Rectal smooth muscle tissue (tissue), 1 donor: Measurements from ENCODE around the gene CREBBP.

Experiments
- H3K27ac ChIP-seq: one replicate; pipeline ENCODE4 v1.7.0; 2013; ENCODE audit warnings: low read depth, low read length, inconsistent platforms
- H3K27me3 ChIP-seq: one replicate; pipeline ENCODE4 v1.7.0; 2013; ENCODE audit warnings: low read length; ENCODE audit not compliant: control insufficient read depth, insufficient read depth
- H3K36me3 ChIP-seq: one replicate; pipeline ENCODE4 v1.7.0; 2013; ENCODE audit warnings: low read length; ENCODE audit not compliant: control insufficient read depth, insufficient read depth
- H3K4me1 ChIP-seq: one replicate; pipeline ENCODE4 v1.7.0; 2013; ENCODE audit warnings: low read length; ENCODE audit not compliant: control insufficient read depth, insufficient read depth
- H3K4me3 ChIP-seq: one replicate; pipeline ENCODE4 v1.7.0; 2013; ENCODE audit warnings: low read length
- H3K9ac ChIP-seq: one replicate; pipeline ENCODE4 v1.7.0; 2013; ENCODE audit warnings: low read length

CREBBP gene

DNA sequence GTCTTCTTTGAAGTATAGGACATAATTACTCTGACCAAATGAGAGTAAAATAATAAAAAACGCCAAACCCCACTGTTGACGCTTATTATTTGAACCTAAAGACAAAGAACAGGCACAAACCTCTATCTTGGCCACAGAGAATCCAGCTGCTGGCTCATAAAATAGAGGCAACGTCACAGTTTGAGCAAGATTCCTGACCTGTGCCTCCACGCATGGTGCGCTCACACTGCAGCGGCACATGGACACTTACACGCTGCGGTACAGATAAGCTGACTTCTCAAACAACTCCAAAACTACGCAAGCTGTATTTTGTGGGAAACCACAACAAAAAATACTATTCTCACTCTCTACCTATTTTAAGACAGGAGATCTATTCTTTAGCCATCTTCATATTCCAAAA, 124.4 kb downstream of the CREBBP start:
- H3K36me3 ChIP-seq, result peaks cover 43% of the 10 kb centered on the region
- H3K4me3 ChIP-seq, result no peak overlapping the region
- no peaks in the 10 kb centered on the region for H3K27me3 ChIP-seq
- H3K9ac ChIP-seq, result no peak overlapping the region
- peaks cover 8% of the 10 kb centered on the region for H3K4me1 ChIP-seq
- H3K27ac ChIP-seq, result no peak overlapping the region

DNA sequence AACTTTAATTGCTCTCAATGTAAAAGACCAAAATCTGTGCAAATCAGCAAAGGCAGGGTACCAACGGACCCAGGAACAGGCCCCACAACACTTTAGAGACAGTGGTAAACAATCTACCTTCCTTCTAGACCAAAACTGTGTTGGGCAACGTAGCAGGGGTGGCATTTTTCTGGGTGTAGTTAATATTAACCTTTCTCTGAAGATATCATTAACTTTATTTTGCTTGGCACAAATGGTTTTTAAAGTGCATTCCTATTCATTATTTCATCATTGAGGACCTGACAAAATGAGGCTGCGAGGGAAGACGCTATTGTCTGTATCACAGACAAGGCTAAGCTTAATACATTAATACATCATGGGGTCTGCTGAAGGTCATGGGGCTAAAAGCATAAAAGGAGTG, 125.3 kb downstream of the CREBBP start:
- Histone ChIP-seq H3K27ac (no peak overlapping the region), H3K9ac (no peak overlapping the region), H3K27me3 (no peaks in the 10 kb centered on the region), H3K4me3 (no peak overlapping the region), H3K36me3 (peaks cover 48% of the 10 kb centered on the region), H3K4me1 (peaks cover 8% of the 10 kb centered on the region)

DNA sequence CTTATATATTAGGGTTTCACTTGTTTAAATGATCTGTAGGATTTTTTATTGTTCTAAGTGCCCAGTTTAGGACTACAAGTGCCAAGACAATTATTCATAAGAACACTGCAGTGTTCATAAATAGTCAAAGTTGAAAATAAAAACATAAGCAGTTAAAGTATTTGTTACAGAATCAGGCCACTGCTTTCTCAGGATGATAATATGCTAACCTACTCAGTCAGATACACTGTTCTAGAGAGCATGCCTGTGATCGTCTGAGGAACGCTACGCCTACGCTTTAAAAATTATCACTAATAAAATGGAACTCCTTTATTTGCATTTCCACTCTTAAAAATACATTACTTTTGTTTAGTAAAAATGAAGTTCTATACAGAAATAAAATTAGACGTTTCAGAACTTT, 125.7 kb downstream of the CREBBP start:
- Histone ChIP-seq H3K9ac (no peak overlapping the region), H3K4me3 (no peak overlapping the region), H3K4me1 (peaks cover 8% of the 10 kb centered on the region), H3K27ac (no peak overlapping the region), H3K27me3 (no peaks in the 10 kb centered on the region), H3K36me3 (peaks cover 49% of the 10 kb centered on the region)

DNA sequence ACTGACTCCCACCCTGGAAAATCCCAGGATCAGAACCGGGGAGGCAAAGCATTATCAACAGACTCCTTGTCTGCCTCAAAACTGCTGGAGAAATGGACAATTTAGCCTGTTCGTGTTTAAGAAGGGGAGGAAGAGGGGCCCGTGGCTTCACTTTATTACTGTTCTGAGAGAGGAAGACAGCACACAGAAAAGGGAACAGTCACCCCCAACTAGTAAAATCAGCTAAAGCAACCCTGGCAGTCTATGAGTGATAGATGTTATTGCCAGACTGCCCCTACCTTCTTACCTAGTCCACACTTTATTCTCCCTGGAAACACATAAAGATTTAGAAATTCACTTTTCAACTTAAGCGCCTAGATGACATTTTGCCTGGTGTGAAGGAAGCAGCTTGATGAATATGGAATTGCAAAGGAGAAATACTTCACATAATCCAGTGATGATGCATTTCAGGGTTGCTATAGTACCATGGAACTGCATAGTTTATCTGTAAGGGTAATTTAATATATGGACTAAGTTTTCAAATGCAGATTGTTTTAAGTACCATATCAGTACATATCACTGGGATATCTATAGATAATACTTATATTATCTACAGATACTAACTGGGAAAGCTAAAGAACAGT, 126.3 kb downstream of the CREBBP start:
- Histone ChIP-seq H3K9ac (no peak overlapping the region), H3K36me3 (peaks cover 46% of the 10 kb centered on the region), H3K27ac (no peak overlapping the region), H3K4me3 (no peak overlapping the region), H3K27me3 (no peaks in the 10 kb centered on the region), H3K4me1 (peaks cover 8% of the 10 kb centered on the region)

DNA sequence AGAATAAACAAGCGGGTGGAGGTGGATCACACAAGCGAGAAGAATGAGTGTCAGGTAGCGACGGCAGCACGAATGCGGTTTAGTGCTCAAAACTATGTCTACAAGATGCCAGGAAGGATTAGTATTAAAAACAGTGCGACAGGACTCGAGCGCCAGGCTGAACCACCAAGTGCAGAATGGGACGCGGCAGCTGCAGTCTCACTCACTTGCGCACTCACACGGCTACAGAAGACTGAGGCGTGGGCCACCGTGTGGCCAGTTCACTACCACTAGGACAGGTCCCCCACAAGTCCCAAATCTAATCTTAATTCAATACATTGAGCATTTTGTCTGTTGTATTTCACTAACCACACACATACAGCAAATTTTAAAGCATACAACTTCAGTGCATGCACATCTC, 127.5 kb downstream of the CREBBP start:
- Histone ChIP-seq H3K27me3 (no peaks in the 10 kb centered on the region), H3K36me3 (peaks cover 46% of the 10 kb centered on the region), H3K9ac (no peak overlapping the region), H3K4me1 (peaks cover 8% of the 10 kb centered on the region), H3K27ac (no peak overlapping the region), H3K4me3 (no peak overlapping the region)

DNA sequence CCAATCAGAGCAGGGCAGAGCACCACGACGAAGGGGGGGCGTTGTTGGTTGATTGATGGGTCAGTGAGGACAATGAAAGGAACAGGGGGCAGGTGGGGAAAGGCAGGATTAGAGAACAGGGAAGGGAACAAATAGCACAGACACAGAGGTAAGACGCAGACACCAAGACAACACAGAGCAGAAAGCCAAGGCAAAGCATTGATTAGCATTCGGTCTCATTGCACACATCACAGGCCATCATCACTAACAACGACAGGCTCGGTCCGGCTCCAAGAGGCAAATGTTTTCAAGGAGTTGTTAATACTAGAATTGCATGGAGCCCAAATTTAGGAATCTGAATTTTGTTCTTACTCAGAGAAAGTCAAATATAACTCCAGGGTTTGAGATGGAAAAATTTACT, 128.6 kb downstream of the CREBBP start:
- no peak overlapping the region for H3K27ac ChIP-seq
- H3K36me3 ChIP-seq, result peaks cover 41% of the 10 kb centered on the region
- H3K9ac ChIP-seq, result no peak overlapping the region
- H3K4me3 ChIP-seq, result no peak overlapping the region
- peaks cover 8% of the 10 kb centered on the region for H3K4me1 ChIP-seq
- no peaks in the 10 kb centered on the region for H3K27me3 ChIP-seq

DNA sequence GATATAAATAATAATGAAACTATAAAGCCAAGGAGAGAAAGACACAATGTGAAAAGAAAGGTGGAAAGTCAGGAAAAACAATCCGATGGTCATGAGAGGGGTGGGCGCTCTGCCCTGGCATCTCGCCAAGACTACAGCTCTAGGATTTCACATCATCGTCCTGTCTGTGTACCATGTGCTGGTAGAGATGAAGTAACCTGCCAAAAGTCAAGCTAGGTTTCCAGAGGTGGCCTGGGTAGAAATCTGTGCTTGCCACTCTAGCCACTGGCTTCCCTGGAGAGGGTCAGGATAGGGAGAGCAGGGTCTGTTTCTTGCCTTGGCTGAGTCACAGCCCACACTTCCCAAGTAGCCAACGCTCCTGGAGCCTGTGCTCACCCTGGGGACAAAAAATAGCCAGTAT, 132.2 kb downstream of the CREBBP start:
- Histone ChIP-seq H3K9ac (no peak overlapping the region), H3K36me3 (peaks cover 46% of the 10 kb centered on the region), H3K27ac (no peak overlapping the region), H3K4me1 (peaks cover 3% of the 10 kb centered on the region), H3K27me3 (no peaks in the 10 kb centered on the region), H3K4me3 (no peak overlapping the region)

DNA sequence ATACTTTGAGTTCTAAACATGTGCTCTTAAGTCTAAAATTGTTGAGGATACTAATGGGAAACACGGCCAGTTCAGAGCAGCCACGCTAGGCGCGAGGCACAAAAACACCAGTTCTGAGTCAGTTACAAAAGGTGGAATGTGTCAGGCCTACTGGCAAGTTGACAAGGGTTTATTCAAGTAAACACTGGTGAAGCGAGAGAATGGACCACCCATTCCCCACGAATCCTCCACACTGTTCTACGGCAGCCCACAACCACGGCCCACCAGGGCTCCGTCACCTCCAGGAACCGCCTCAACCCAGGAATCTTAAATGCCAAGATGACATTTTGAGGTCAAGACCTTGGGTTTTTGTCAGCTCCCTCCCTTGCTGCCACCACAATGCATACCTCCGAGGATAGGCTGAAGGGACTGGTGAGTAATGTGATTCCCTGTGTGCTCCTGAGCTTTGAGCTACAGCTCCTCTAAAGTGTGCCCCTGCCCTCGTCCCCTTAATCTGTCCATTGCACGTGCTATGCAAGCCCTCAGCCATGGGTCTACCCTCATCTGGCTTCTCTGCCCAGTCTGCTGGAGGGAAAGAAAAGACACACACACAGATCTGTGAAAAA, 134.7 kb downstream of the CREBBP start:
- Histone ChIP-seq H3K27ac (no peak overlapping the region), H3K36me3 (peaks cover 54% of the 10 kb centered on the region), H3K4me1 (peaks cover 3% of the 10 kb centered on the region), H3K9ac (no peak overlapping the region), H3K27me3 (no peaks in the 10 kb centered on the region), H3K4me3 (no peak overlapping the region)

DNA sequence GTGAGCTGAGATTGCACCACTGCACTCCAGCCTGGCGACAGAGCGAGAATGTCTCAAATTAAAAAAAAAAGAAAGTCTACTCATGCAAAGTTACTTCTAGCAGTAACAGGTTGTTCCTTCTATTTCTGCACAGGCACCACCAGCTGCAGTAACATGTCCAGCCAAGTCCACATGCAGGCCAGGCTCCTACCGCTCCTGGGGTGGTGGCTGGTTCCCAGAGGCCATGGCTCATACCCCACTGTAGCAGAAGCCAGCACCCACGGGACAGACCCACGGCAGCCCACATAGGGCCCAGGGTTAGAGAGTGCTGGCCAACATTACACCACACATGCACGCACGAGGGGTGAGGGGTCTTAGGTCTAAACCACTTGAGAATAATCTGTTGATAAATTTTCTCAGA, 136.5 kb downstream of the CREBBP start:
- Histone ChIP-seq H3K36me3 (peaks cover 58% of the 10 kb centered on the region), H3K4me3 (no peak overlapping the region), H3K27me3 (no peaks in the 10 kb centered on the region), H3K27ac (no peak overlapping the region), H3K9ac (no peak overlapping the region), H3K4me1 (peaks cover 3% of the 10 kb centered on the region)

DNA sequence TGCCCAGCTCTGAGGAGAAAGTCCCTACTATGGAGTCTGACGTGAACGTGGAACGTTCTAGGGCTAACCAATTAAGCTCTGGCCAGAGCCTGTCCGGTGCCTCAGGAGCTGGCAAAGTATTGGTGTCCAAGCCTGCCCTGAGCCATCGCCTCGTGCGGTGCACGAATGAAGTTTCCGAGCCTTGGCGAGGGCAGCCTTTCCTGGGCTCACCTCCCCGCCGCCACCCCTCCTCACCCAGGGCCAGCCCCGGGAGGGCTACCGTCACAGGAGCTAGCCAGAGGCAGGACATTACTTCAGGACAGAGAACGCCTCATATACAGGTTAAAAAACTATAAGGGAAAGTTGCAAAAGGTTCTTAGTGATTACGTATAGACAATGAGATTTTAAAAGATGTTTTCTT, 139.6 kb downstream of the CREBBP start:
- Histone ChIP-seq H3K36me3 (peaks cover 56% of the 10 kb centered on the region), H3K4me3 (no peak overlapping the region)

DNA sequence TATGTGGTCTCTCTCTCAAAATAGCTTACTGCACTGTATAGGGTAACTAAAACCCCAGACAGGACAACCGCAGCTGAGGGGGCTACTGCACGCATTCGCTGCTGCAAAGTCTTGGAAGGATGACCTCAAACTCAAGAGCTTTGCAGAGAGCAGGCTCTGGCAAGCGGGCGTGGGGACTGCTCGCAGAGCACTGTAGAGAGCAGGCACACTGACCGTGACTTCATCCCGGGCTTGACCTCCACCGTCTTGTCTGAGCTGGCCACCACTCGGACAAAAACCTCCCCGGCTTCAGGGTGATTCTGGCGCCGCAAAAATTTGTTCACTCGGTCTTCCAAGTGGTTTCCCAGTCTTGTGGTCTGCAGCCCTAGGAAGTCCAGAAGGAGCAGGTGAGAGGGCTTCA, 140.3 kb downstream of the CREBBP start:
- no peak overlapping the region for H3K9ac ChIP-seq
- no peak overlapping the region for H3K27ac ChIP-seq
- H3K27me3 ChIP-seq, result no peaks in the 10 kb centered on the region
- H3K36me3 ChIP-seq, result peaks cover 60% of the 10 kb centered on the region
- no peaks in the 10 kb centered on the region for H3K4me1 ChIP-seq
- H3K4me3 ChIP-seq, result no peak overlapping the region

More for the DNA sequence above, 139.6 kb downstream of the CREBBP start:
- Histone ChIP-seq H3K9ac (no peak overlapping the region), H3K27ac (no peak overlapping the region), H3K27me3 (no peaks in the 10 kb centered on the region), H3K4me1 (peaks cover 3% of the 10 kb centered on the region)

DNA sequence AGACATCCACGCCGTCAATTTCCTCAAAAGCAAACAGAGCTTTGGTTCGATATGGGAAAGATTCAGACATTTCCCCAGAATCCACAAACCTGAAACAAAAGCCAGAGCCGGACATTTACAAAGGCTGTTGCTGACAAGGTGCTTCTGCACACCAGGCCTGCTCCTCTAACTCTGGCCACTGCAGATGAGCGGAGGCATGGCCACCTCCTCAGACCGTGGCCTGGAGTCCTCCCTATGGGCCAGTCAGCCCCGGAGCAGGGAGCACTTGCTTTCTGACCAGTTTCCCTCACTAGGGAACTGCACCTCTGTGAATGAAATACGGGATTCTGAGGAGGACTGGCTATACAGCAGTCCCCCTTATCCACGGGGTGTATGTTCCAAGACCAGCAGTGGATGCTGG, 140.9 kb downstream of the CREBBP start:
- peaks cover 60% of the 10 kb centered on the region for H3K36me3 ChIP-seq
- no peak overlapping the region for H3K27ac ChIP-seq
- H3K9ac ChIP-seq, result no peak overlapping the region
- H3K4me3 ChIP-seq, result no peak overlapping the region
- no peaks in the 10 kb centered on the region for H3K27me3 ChIP-seq
- H3K4me1 ChIP-seq, result no peaks in the 10 kb centered on the region

DNA sequence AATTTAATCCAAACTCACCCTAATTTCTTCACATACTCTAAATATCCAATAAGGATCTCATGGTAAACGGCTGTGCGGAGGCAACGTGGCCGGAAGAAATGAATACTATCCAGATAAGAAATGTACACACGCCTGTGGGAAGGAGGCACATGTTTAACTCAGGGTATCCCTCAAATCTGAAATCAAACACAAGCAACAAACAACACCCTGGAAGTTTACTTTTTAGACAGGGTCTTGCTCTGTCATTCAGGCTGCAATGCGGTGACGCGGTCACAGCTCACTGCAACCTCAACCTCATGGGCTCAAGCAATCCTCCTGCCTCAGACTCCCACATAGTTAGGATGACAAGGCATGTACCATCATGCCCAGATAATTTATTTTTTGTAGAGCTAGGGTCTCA, 142.0 kb downstream of the CREBBP start:
- Histone ChIP-seq H3K36me3 (peaks cover 61% of the 10 kb centered on the region), H3K4me3 (no peak overlapping the region), H3K27ac (no peak overlapping the region), H3K27me3 (no peaks in the 10 kb centered on the region), H3K4me1 (no peaks in the 10 kb centered on the region), H3K9ac (no peak overlapping the region)
